Erythroblast (primary cell): ENCODE data around the gene CDK2.
"Not testable (repeated sequence)": the region's sequence is repeated elsewhere in the genome, so short reads cannot be mapped to it uniquely, and the experiment has no call there.

ENCODE experiments used
- DNase-seq, 2 experiments: peaks; one replicate each; lab custom pipeline; 2025; lab: John Stamatoyannopoulos, UW
- GATA1 ChIP-seq: IDR thresholded peaks from 2 replicates; pipeline ENCODE4 v1.6.1; 2011; ENCODE audit warnings: low read depth, mild to moderate bottlenecking, control low read depth, low read length, moderate library complexity
- POLR2A ChIP-seq: IDR thresholded peaks from 2 replicates; pipeline ENCODE4 v1.6.1; 2011; ENCODE audit warnings: mild to moderate bottlenecking, low read length

The CDK2 gene

DNA sequence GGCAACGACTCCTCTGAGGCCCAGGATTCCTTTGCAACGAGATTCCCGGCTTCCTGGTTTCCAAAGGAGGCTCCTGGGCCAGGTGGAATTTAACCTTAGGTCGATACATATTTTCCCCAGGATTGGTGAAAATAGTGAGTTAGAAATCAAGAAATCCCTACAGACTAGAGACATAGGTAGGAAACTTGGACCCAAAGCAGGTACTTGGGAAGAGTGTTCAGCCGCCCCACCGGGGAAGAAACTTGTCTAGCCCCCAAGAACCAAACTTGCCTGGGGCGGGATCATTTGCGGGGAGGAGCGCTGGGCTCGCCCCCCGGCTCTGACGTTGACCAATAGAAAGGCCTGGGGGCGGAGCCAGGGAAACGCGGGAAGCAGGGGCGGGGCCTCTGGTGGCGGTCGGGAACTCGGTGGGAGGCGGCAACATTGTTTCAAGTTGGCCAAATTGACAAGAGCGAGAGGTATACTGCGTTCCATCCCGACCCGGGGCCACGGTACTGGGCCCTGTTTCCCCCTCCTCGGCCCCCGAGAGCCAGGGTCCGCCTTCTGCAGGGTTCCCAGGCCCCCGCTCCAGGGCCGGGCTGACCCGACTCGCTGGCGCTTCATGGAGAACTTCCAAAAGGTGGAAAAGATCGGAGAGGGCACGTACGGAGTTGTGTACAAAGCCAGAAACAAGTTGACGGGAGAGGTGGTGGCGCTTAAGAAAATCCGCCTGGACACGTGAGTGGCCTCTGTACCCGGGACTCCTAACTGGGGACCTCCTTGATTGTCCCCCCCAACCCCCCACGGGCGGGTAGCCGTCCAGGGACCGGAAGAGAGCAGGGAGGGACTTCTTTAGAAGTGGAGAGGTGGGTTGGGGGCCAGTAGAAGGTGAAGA, at the start of gene CDK2:
CDK2 (plus strand) TSS at position 423 of the 874 bp plus-strand sequence; CDS start at position 602, 179 bp downstream.
- TF ChIP-seq GATA1 (no peak), POLR2A (peak; percentile 79)
- DNase-seq: peak; percentile 92 to 95

DNA sequence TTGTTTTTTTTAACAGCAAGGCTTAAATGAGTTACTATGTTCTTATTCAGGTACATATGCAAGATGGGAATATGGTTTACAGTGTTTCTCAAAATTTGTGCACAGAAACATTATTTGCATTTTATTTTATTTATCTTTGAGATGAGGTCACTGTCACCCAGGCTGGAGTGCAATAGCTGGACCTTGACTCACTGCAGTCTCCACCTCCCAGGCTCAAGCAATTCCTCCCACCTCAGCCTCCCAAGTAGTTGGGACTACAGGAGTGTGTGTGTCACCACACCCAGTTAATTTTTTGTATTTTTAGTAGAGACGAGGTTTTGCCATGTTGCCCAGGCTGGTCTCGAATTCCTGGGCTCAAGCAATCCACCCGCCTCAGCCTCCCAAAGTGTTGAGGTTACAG, 47.6 kb upstream of the CDK2 start:
- DNase-seq: not testable (repeated sequence)

DNA sequence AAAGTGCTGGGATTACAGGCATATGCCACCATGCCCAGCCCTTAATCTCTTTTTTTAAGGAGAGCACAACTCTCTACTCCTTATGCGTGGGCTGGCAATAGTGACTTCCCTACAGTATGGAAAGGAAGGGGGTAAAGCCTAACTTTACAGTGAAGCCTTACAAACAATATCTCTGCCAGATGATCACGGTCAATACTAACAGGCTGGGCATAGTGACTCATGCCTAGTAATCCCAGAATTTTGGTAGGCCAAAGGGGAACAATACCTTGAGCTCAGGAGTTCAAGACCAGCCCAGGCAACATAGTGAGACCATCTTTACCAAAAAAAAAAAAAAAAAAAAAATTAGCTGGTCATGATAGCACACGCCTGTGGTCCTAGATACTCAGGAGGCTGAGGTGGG, 44.5 kb upstream of the CDK2 start:
- TF ChIP-seq POLR2A (no peak), GATA1 (no peak)
- no peak for DNase-seq

DNA sequence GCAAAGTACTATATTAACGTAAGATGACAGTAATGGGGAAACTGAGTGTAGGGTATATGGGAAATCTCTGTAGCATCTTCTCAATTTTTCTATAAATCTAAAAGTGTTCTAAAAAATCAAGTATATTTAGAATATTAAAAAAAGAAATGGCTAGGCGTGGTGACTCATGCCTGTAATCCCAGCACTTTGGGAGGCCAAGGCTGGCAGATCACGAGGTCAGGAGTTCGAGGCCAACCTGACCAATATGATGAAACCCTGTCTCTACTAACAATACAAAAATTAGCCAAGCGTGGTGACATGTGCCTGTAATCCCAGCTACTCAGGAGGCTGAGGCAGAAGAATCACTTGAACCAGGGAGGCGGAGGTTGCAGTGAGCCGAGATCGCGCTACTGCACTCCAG, 43.0 kb upstream of the CDK2 start:
- DNase-seq: not testable (repeated sequence)

DNA sequence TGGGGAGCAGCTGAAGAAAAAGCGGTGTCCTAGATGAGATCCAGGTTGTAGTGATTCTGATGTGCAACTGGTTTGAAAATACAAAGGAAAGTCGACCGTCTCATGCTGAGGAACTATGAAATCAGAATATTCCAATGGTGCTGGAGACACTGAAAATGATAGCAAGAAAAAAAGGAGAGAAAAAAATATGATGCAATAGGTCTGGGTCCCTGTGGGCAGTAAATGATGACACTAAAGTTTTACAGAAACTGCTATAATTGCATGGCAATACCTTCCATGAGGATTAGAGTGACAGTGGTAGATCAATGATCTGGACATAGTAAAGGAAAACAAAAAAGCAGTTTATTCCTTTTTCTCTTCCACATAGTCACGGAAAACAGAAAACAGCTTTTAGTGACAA, 41.3 kb upstream of the CDK2 start:
- DNase-seq: peak in 1 of 2 experiments; percentile 22
- no peak for TF ChIP-seq GATA1
- TF ChIP-seq POLR2A: no peak

DNA sequence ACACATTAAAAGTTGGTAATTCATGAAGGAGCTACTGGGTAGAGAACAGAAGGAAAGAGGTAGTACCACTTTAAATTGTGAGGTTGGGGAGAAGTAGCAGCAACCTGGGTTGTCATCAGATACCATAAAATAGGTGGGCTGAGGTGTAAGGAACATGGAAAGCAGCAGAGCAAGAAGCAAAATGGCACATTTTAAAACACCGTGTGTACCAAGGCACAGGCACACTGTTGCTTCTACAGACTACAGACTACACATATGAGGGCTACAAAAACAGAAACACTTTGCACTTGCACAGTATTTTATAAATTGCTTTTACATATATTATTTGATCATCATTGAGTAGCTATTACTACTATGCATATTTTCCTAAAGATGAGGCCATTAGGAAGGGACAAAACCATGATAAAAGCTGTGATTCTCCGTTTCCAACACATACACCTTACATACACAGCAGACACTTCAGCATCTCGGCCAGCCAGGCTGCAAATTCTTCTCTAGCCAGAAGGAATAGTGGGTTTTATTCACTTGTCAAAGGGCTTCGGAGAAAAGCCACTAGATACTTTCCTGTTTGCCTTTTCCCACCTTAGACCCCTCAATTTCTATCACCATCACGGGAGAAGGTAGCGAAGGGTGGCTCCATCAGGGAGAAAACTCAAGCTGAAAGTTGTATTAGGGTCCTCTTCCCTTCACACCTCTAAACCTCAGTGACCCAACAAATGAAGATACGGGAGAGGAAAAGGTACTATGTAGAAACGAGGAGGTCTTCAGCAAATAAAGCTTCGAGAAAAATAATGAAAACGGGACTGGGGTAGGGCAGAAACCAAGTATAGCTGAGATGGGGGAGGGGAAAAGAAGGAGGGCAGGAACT, 40.5 kb upstream of the CDK2 start:
- no peak for TF ChIP-seq POLR2A
- no peak for TF ChIP-seq GATA1
- peak in 1 of 2 experiments; percentile 36 for DNase-seq

DNA sequence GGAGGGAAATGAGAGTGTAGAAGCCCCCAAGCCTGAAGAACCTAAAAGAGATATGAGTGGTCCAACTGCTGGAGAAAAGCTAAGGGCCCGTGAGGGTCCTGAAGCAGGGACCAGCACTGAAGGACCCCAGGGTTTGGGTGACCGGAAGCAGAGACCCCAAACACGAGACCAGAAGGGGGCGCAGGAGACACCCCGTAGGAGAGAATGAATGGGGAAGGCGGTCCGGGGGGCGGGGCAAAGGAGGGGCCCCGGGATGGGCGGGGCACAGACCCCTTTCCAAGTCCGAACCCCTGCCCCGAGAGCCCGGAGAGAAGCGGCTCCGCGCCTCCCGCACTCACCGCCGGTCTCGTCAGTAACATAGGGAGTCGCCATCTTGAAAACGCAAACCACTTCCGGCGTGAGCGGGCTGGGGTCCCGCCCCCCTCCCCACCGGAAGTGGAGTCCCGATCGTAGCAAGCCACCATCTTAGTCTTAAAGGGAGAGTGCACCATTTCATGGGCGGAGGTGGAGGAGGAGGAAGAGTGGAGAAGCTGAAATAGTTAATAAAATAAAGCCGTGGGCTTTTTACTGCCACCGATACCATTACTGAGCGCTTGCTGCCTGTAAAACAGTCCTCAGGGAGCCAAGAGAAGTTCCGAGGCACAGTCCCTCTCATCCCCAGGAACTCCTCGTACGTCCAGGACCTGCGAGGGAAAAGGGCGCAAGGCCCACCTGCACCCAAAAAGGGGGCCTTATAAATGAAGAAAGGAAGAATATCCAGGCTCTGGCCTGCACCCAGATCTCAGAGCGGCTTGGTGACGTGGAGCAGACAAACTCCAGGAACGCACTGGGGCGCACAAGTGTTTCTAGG, 39.7 kb upstream of the CDK2 start:
- peak; percentile 94 to 95 for DNase-seq
- TF ChIP-seq GATA1: no peak
- TF ChIP-seq POLR2A: no peak

DNA sequence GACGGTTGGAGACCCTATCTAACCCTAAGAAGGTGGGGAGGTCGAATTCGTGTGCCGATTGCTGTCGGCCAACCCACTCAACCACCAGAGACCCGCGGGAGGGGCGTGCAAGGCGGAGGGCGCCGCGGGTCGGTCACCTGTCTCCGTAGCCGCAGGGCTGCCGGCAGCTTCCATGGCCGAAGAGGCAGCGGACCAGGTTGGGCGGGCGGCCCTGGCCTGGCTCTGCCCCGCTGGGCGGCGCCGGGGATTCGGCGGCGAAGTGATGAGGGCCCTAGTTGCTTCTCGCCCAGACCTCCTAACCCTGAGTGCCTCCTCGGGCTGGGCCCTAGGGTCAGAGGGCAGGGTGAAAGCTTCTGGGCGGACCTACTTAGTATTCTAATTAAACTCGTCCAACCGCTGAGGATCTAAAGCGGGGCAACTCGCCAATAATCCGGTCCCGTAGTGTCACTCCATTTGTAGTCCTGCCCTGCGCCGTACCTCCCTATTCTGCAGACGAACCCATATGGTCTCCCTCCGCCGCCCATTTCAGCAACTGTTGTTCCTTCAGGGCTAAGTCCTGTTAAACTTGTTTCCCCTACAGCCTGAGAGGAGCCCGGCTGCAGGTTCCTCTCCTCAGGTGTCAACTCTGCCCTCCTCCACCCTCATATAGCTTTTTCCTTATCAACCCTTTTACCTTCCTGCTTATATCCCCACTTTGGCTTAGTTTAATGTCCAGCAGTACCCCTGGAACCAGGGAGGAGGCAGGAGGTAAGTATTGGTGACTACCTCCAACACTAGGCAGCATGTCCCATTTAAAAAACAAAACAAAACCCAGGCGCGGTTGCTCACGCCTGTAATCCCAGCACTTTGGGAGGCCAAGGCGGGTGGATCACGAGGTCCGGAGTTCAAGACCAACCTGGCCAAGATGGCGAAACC, 38.8 kb upstream of the CDK2 start, which contains the start of gene PYM1:
PYM1 (minus strand) TSS at position 307 of the 915 bp plus-strand sequence; CDS start at position 174, 133 bp downstream.
- peak; percentile 93 to 97 for DNase-seq

DNA sequence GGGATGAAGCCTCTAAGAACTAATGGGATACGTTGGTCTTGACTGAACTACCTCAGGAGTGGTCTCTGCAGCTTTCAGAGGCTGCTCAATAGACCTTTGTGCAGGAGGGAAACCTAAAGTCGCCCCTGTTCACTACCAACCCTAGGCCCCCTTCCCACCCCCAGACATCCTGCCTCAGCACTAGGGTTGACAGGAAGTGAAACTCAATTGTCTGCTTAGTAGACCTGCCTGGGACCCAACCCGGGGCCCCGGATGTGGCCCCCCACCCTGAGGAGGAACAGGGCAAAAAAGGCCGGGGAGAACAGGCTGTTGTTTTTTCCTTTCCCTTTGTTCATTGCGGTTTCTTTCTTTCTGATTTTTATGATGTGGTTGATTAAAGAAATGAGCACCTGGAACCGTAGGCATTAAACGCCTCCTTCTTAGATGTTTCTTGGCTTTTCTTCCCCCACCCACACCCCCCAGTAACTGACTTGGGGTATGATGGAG, 37.3 kb upstream of the CDK2 start:
- DNase-seq: no peak
- TF ChIP-seq POLR2A (no peak), GATA1 (no peak)

More for the DNA sequence above, 38.8 kb upstream of the CDK2 start, which contains the start of gene PYM1:
- TF ChIP-seq POLR2A (peak; percentile 86), GATA1 (no peak)

DNA sequence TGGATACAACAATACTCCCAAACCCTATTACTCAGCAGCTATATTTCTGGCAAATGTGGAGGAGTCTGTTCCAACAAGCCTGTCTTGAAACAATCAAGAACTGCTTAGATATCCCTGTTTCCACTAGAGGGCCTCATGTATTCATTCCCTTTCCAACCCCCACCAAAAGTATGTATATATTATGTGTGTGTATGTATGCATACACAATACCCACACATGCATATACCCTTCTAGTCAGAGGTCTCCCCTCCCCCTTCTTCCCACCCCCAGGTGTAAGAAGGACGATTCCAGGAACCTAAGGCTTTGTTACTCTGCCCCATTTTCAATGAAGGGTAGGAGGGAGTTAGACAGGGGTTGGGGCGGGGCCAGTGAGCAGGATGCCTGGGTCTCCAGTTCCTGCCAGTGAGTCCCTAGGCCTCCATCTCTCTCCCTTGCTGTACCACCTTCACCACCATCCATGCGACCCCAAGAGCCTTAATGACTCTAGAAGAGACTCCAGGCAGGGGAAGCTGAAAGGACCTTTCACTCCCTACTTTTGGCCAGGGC, 35.8 kb upstream of the CDK2 start, which contains the start of gene DGKA:
DGKA (plus strand) TSS at position 392 of the 546 bp plus-strand sequence. CDS start 5,342 bp downstream, outside the sequence.
- TF ChIP-seq GATA1 (no peak), POLR2A (no peak)
- DNase-seq: peak; percentile 68 to 79

DNA sequence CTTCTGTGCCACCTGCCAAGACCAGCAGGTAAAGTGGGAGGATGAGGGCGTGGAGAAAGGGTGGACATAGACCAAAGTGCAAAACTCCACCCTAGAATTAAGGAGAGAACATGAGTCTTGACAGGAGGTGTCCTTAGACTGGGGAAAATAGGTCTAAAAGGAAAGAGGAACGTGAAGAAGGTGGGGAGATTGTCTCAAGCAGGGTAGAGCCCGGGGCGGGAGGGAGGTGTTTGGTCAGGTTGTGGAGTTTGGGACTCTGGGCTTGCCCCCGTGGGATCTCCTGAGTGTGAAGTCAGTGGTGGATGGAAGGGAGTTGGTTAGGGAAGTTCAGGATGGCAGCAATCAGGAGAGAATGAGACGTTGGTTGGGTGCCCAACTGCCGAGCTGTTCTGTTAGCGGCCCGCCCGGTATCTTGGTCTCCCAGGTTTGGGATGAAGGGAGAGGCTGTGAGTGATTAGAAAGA, 35.3 kb upstream of the CDK2 start:
- DNase-seq: peak; percentile 69 to 70
- TF ChIP-seq POLR2A: no peak
- no peak for TF ChIP-seq GATA1
